RWPE1 (cell line): Measurements from ENCODE around the gene GLOD4.

ENCODE experiments used
- CTCF ChIA-PET: fragments of 350-600 bp; sonication (Branson Sonifier 250); formaldehyde crosslinking; extraction: SDS; loops from one replicate; lab custom pipeline; 2021; lab: Yijun Ruan, JAX
- POLR2A ChIA-PET: fragments of 400-600 bp; formaldehyde crosslinking; extraction: SDS; loops from one replicate; lab custom pipeline; 2020; ENCODE audit warnings: antibody characterized with exemption; ENCODE audit not compliant: low non-redundant PET; lab: Yijun Ruan, JAX
- DNase-seq: peaks from one replicate; pipeline ENCODE4 v3.0.0; 2012; ENCODE audit warnings: low spot score
- H3K27ac ChIP-seq: fragments of 450-650 bp; 2 replicates; pipeline ENCODE4 v1.5.1; 2017
- TF ChIP-seq, protein P1 (sequence below): fragments of 450-650 bp; conservative IDR thresholded peaks from 2 replicates; pipeline ENCODE4 v1.5.1; 2017; ENCODE audit warnings: low read depth, mild to moderate bottlenecking

Gene GLOD4

GRCh38 chr17:733743-734142 is 48.3 kb downstream of the GLOD4 start:
- no peak for DNase-seq
- CTCF ChIA-PET = no interaction called here
- POLR2A ChIA-PET = no interaction called here
- TF ChIP-seq, protein P1, sequence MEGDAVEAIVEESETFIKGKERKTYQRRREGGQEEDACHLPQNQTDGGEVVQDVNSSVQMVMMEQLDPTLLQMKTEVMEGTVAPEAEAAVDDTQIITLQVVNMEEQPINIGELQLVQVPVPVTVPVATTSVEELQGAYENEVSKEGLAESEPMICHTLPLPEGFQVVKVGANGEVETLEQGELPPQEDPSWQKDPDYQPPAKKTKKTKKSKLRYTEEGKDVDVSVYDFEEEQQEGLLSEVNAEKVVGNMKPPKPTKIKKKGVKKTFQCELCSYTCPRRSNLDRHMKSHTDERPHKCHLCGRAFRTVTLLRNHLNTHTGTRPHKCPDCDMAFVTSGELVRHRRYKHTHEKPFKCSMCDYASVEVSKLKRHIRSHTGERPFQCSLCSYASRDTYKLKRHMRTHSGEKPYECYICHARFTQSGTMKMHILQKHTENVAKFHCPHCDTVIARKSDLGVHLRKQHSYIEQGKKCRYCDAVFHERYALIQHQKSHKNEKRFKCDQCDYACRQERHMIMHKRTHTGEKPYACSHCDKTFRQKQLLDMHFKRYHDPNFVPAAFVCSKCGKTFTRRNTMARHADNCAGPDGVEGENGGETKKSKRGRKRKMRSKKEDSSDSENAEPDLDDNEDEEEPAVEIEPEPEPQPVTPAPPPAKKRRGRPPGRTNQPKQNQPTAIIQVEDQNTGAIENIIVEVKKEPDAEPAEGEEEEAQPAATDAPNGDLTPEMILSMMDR = no peak
- H3K27ac ChIP-seq = peak overlapping the region; percentile 94

GRCh38 chr17:732902-733720 is 49.0 kb downstream of the GLOD4 start:
- DNase-seq = no peak
- H3K27ac ChIP-seq = peak overlapping the region; percentile 94
- TF ChIP-seq, protein P1 = no peak
- ChIA-PET CTCF (interaction anchor here (0.5 kb wide), 1 partner anchor 320 kb away, joined by 4 read pairs; no protein-coding TSS in a partner anchor), POLR2A (no interaction called here)

- peak; percentile 73 for DNase-seq
- CTCF ChIA-PET = interaction anchor here (0.5 kb wide), 1 partner anchor 320 kb away, joined by 4 read pairs; no protein-coding TSS in a partner anchor
- peak within 1 kb of the TSS; percentile 94 for H3K27ac ChIP-seq
- TF ChIP-seq, protein P1 = no peak
- POLR2A ChIA-PET = no interaction called here
Measured at GRCh38 chr17:732067-732901, 49.8 kb downstream of the GLOD4 start, which contains the start of gene TLCD3A. TLCD3A (plus strand) TSS chr17:732596; CDS start chr17:732648, 52 bp downstream.

DNA sequence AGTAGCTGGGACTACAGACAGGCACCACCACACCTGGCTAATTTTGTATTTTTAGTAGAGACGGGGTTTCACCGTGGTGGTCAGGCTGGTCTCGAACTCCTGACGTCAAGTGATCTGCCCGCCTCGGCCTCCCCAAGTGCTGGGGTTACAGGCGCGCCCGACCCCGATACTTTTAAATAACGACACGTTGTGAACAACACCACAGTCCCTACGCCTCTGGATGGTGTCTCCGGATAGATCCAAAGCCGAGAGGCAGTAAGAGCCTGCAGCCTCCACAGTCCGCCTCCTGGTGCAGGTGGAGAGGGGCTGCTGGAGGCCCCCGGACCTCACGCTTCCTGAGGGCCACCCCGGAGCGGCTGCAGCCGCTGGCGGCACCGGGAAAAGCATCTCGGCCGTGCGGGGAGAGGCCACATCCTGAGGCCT is 50.4 kb downstream of the GLOD4 start:
- ChIA-PET CTCF (no interaction called here), POLR2A (no interaction called here)
- TF ChIP-seq, protein P1 = no peak
- DNase-seq = no peak
- peak overlapping the region; percentile 94 for H3K27ac ChIP-seq

DNA sequence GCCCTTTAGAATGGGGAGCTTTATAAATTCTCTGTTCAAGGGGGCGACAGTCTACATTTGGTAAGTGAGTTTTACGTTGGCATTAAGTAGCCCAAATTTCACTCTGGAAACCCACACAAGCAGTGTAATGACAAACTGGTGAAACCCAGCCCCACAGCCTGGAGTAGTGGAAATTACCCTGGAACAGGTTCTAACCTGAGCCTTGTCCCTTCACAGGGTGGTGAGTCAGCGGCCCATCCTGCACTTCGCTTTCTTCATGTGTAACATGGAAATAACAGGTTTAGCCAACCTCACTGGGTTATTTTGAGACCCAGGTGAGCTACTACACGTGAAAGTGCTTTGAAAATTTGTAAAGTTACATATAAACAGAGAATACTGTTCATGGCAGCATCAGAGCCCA is 53.2 kb downstream of the GLOD4 start:
- TF ChIP-seq, protein P1 = no peak
- peak; percentile 90 for DNase-seq
- POLR2A ChIA-PET = no interaction called here
- H3K27ac ChIP-seq = peak overlapping the region; percentile 94
- CTCF ChIA-PET = interaction anchor here (0.6 to 1.2 kb wide), 2 partner anchors 29 to 114 kb away, joined by 3 to 6 read pairs; no protein-coding TSS in a partner anchor
